Astrocyte (in vitro differentiated cells and primary cell): ENCODE results near the gene ELP4. TPM values are rescaled to one million over a fixed set of nuclear protein-coding genes. Genes with fewer than 3 reads are reported as not detected.

Experiments
- DNase-seq: peaks from one replicate; pipeline ENCODE4 v3.0.0-alpha.2; 2010; ENCODE audit warnings: low read depth
- FAIRE-seq: peaks from 2 replicates; lab custom pipeline; 2011; peaks lifted over from hg19 to GRCh38; lab: Jason Lieb, UNC
- H2AFZ ChIP-seq: 2 replicates; pipeline ENCODE4 v1.6.0; 2012; ENCODE audit warnings: low read depth, low read length, inconsistent platforms
- H3K27ac ChIP-seq: 2 replicates; pipeline ENCODE4 v1.5.1; 2011; ENCODE audit warnings: low read depth, low read length, inconsistent platforms
- H3K27me3 ChIP-seq: 2 replicates; pipeline ENCODE4 v1.6.0; 2011; ENCODE audit warnings: low read length, inconsistent platforms; ENCODE audit not compliant: insufficient read depth
- H3K36me3 ChIP-seq: 2 replicates; pipeline ENCODE4 v1.5.1; 2011; ENCODE audit warnings: low read length, inconsistent platforms; ENCODE audit not compliant: insufficient read depth
- H3K4me1 ChIP-seq: 2 replicates; pipeline ENCODE4 v1.5.1; 2011; ENCODE audit warnings: low read length, inconsistent platforms; ENCODE audit not compliant: insufficient read depth
- H3K4me2 ChIP-seq: 2 replicates; pipeline ENCODE4 v1.6.0; 2012; ENCODE audit warnings: low read length, inconsistent platforms
- H3K4me3 ChIP-seq: 2 replicates; pipeline ENCODE4 v1.5.1; 2011; ENCODE audit warnings: low read depth, mild to moderate bottlenecking, low read length, inconsistent platforms; ENCODE audit not compliant: insufficient read depth
- H3K79me2 ChIP-seq: 2 replicates; pipeline ENCODE4 v1.6.0; 2012; ENCODE audit warnings: mild to moderate bottlenecking, low read length, inconsistent platforms; ENCODE audit not compliant: insufficient read depth
- H3K9ac ChIP-seq: 2 replicates; pipeline ENCODE4 v1.6.0; 2012; ENCODE audit warnings: mild to moderate bottlenecking, low read length, inconsistent platforms
- H3K9me3 ChIP-seq: 2 replicates; pipeline ENCODE4 v1.5.1; 2012; ENCODE audit warnings: low read depth, mild to moderate bottlenecking, low read length, inconsistent platforms; ENCODE audit not compliant: insufficient read depth
- H4K20me1 ChIP-seq: 2 replicates; pipeline ENCODE4 v1.6.0; 2012; ENCODE audit warnings: low read length, inconsistent platforms; ENCODE audit not compliant: insufficient read depth
- H3K27ac Mint-ChIP-seq: one replicate; pipeline ENCODE4 v1.8.0; 2021; ENCODE audit warnings: mild to moderate bottlenecking, mixed read lengths; ENCODE audit not compliant: unreplicated experiment
- H3K27me3 Mint-ChIP-seq: one replicate; pipeline ENCODE4 v1.8.0; 2021; ENCODE audit warnings: low read depth, mixed read lengths; ENCODE audit not compliant: unreplicated experiment
- H3K36me3 Mint-ChIP-seq: one replicate; pipeline ENCODE4 v1.8.0; 2021; ENCODE audit warnings: low read depth, mixed read lengths; ENCODE audit not compliant: unreplicated experiment
- H3K4me1 Mint-ChIP-seq: one replicate; pipeline ENCODE4 v1.8.0; 2021; ENCODE audit warnings: low read depth, mixed read lengths; ENCODE audit not compliant: unreplicated experiment
- H3K4me3 Mint-ChIP-seq: one replicate; pipeline ENCODE4 v1.8.0; 2021; ENCODE audit warnings: mild to moderate bottlenecking, moderate library complexity, mixed read lengths; ENCODE audit not compliant: unreplicated experiment
- H3K9me3 Mint-ChIP-seq: one replicate; pipeline ENCODE4 v1.8.0; 2021; ENCODE audit warnings: mild to moderate bottlenecking, mixed read lengths; ENCODE audit not compliant: unreplicated experiment
- CTCF ChIP-seq: IDR thresholded peaks from 2 replicates; pipeline ENCODE4 v1.5.1; 2011; ENCODE audit warnings: low read depth, mild to moderate bottlenecking, inconsistent platforms, low read length, moderate library complexity; ENCODE audit not compliant: insufficient read depth
- EZH2 ChIP-seq: IDR thresholded peaks from 2 replicates; pipeline ENCODE4 v1.6.1; 2012; ENCODE audit warnings: mild to moderate bottlenecking, low read length, inconsistent platforms; ENCODE audit not compliant: insufficient read depth
- total RNA-seq: library from RNA; stranded (reverse); gene quantifications from 2 replicates; pipeline ENCODE4 v1.2.1, GENCODE V29; 2021

Gene ELP4
- total RNA-seq, 1 donor from 2014 or later = 12.9 TPM

- H3K27ac Mint-ChIP-seq = no peak overlapping the region
- Histone ChIP-seq H2AFZ (no peak overlapping the region), H3K79me2 (peaks cover 3% of the 10 kb centered on the region), H3K27ac (no peak overlapping the region), H3K4me3 (no peak overlapping the region), H3K27me3 (no peaks in the 10 kb centered on the region), H3K9me3 (no peaks in the 10 kb centered on the region), H3K9ac (no peak overlapping the region), H4K20me1 (no peaks in the 10 kb centered on the region), H3K4me2 (no peak overlapping the region), H3K36me3 (no peaks in the 10 kb centered on the region), H3K4me1 (no peaks in the 10 kb centered on the region)
- DNase-seq (no peak), FAIRE-seq (peak; percentile 32)
- TF ChIP-seq CTCF = no peak
- TF ChIP-seq EZH2 = no peak
- no peaks in the 10 kb centered on the region for H3K4me1 Mint-ChIP-seq
- H3K9me3 Mint-ChIP-seq = no peaks in the 10 kb centered on the region
- no peaks in the 10 kb centered on the region for H3K36me3 Mint-ChIP-seq
- no peak overlapping the region for H3K4me3 Mint-ChIP-seq
- H3K27me3 Mint-ChIP-seq = no peaks in the 10 kb centered on the region
Measured at GRCh38 chr11:31474083-31474482, 35.5 kb upstream of the ELP4 start.

DNA sequence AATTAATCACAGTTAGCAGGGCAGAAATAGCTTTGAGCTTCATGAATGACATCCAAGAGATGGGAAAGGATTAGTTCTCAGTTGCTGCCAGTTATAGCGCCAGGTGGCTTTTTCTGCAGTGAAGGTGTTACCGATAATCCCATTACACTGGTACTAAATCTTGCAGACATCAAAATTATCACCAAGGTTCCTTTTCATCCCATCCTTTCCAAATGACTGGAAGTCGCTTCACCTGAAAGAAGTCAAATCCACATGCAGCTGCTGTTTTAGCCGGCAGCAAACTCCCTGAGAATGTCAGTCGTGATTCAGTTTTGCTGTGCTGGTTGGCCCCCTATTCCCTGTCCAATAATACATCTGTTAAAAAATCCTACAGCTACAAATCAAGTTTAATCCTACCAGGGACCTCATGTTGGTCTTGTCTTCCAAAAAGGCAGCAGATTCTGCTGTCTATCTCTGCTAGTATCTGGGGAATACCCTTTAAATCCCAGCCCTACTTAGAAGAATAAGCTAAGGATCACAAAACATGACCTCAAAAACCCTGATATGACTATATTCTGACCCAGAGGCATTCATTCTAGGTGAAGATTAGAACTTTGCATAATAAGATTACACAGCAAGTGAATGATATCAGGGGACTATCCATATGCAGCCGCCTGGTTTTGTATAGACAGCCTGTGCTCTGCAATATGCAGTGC, 31.9 kb upstream of the ELP4 start:
- Histone ChIP-seq H3K4me1 (no peaks in the 10 kb centered on the region), H3K9ac (no peak overlapping the region), H3K79me2 (peaks cover 7% of the 10 kb centered on the region), H3K4me3 (no peak overlapping the region), H4K20me1 (no peaks in the 10 kb centered on the region), H3K9me3 (no peaks in the 10 kb centered on the region), H3K27me3 (no peaks in the 10 kb centered on the region), H3K4me2 (no peak overlapping the region), H2AFZ (no peak overlapping the region), H3K27ac (no peak overlapping the region), H3K36me3 (no peaks in the 10 kb centered on the region)
- Mint-ChIP-seq H3K27me3 (no peaks in the 10 kb centered on the region), H3K9me3 (no peaks in the 10 kb centered on the region), H3K27ac (no peak overlapping the region), H3K4me1 (no peaks in the 10 kb centered on the region), H3K36me3 (no peaks in the 10 kb centered on the region), H3K4me3 (no peak overlapping the region)
- no peak for TF ChIP-seq CTCF
- TF ChIP-seq EZH2 = no peak
- no peak for DNase-seq
- FAIRE-seq = no peak

DNA sequence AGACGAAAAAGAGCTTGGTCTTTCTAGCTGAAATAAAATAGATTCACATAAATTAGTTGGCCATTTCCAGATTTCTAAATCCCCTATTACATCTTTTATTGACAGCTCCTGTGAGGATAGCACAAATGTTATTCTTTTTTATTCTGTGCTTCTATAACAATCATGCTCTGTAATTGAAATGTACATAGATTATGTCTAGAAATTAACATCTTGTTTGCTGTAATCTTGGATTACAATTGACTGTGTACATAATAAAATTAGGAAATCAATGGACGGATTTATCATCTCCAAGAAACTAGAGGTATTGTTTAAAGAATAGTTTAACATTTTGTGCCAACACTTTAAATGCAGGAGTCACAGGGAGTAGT, 31.4 kb upstream of the ELP4 start:
- no peaks in the 10 kb centered on the region for H4K20me1 ChIP-seq
- Mint-ChIP-seq H3K27me3 (no peaks in the 10 kb centered on the region), H3K36me3 (no peaks in the 10 kb centered on the region)

More for the DNA sequence above, 31.4 kb upstream of the ELP4 start:
- Mint-ChIP-seq H3K4me3 (no peak overlapping the region), H3K4me1 (no peaks in the 10 kb centered on the region), H3K9me3 (no peaks in the 10 kb centered on the region), H3K27ac (no peak overlapping the region)
- Histone ChIP-seq H3K79me2 (peaks cover 7% of the 10 kb centered on the region), H3K9me3 (no peaks in the 10 kb centered on the region), H3K36me3 (no peaks in the 10 kb centered on the region), H3K27ac (no peak overlapping the region), H3K27me3 (no peaks in the 10 kb centered on the region), H2AFZ (no peak overlapping the region), H3K4me1 (no peaks in the 10 kb centered on the region), H3K4me2 (no peak overlapping the region), H3K4me3 (no peak overlapping the region), H3K9ac (no peak overlapping the region)
- no peak for TF ChIP-seq CTCF
- TF ChIP-seq EZH2 = no peak
- DNase-seq = no peak
- FAIRE-seq = no peak
